NCI-H1092 (cell line): Measurements from ENCODE around the gene ZNF394.

ENCODE experiments used
- DNase-seq: peaks from one replicate; lab custom pipeline; 2025; lab: John Stamatoyannopoulos, UW

ZNF394 gene

DNA sequence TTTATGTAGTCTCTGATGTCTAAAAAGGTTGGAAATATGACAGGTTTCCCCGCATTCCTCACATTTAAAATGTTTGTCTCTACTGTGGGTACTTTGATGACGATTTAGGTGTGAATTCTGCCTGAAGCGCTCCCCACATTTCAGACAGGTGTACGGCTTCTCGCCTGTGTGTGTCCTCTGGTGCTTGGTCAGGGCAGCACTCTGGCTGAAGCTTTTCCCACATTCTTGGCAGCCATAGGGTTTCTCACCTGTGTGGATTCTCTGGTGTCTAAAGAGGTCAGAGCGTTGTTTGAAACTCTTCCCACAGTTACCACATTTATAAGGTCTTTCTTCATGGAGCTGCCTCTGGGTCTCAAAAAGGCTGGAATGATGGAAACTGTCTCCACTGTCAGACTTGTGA lies 6.3 kb downstream of the ZNF394 start:
- DNase-seq, result no peak

DNA sequence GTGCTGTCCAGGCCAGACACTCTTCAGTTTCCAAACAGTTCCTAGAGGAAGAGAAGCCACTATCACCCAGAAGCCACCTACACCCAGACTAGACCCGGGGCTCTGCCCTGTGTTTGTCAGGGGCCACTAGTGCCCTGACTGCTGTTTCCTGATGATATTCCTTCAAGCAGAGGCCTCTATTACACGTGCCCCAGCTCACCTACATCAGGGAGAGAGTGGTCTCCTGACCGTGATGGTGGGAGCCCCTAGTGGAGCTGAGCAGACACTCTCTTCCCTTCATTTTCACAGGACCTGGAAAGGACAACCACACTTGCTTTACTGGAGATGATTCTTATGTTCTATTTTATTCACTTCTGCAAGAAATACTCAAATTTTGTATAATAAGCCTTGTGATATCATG lies 9.2 kb downstream of the ZNF394 start:
- no peak for DNase-seq

DNA sequence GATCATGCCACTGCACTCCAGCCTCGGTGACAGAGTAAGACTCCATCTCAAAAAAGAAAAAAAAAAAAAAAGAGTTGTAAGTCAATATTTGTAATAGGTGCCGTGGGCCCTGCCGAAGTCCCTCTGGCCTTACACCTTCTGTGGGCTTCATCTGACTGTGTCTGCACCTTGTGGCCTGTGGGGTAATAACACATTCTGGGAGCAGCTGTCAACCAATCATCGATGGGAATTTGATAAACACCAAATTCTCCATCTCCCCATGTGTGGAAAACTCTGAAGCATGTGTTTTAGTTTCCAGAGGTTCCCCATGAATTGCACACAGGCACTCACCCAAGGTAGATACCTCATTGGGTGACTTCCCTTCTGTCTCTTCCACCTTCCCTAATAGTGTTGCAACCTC lies 10.8 kb downstream of the ZNF394 start:
- DNase-seq, result no peak

DNA sequence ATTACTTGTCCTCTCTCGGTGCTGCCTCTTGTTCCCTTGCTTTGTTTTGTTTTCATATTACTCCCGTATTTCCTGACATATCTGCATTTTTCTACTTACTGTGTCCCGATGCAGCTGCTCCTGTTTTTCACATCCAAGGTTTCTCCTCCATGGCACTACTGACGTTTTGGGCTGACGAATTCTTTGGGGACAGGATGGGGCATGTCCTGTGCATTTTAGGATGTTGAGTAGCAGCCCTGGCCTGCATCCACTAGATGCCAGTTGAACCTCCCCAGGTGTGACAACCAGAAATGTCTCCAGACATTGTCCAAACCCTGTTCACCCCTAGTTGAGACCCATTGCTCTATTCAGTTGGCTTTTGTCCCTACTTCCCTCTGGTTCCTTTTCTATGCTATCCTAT lies 15.0 kb downstream of the ZNF394 start:
- DNase-seq, result no peak

DNA sequence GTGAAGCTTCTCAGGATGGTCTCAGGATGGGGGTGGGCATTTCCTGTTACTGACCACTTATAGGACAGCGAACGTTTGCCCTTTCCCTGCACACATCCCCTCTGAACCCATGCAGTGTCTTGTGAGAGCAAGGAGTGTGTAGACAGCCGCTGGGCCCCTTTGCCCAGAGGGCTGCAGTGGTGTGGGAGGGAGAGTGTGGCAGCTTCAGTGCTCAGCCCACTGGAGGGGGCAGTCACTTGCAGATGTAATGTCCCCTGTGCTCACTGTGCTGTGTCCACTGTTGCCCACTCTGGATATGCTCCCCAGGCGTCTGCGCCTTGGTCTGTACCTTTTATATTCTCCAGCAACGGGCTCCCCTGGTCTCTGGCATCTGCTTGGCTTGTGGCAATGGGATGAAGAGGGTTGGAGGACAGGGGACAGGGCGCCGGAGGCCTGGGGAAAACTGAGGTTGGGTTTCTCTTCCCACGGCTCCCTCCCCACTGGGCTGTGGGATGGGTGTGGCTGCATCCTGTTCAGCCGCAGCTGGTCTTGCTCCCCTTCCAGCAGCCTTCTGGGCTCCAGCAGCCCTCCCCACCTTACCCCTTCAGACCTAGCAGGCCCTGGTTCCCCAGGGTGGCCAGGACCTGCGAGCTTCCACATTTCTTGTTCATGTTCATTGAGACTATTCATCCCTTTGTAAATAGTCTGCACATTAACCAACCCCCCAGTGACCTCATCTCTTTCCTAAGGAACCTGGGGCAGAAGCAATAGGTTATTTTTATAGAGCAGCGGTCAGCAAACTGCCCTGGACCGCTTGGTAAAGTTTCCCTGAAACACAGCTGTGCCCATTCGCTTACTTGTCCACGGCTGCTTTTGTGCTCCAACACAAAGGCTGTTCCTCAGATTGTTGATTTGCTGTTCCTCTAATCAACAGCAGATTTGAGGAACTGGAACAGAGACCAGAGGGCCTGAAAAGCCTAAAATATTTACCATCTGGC lies 21.3 kb downstream of the ZNF394 start:
- DNase-seq, result no peak

DNA sequence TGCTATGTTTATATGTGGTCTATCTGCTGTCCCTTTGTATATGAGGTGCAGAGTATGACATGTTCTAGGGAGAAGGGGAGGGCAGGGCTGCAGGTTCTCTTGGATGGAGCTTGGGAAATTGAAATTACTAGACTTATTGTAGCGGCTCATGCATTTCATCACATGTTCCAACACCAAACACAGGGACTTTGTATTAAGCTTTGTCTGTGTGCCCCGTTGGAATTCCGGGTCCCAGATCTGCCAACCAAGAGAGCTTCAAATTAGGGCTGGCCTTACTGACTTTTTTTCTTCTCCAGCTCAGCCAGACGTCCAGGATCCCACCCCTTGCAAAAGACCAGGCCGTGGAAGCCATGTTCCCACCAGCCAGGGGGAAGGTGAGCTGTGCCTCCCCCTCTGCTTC lies 24.0 kb downstream of the ZNF394 start:
- DNase-seq, result no peak

DNA sequence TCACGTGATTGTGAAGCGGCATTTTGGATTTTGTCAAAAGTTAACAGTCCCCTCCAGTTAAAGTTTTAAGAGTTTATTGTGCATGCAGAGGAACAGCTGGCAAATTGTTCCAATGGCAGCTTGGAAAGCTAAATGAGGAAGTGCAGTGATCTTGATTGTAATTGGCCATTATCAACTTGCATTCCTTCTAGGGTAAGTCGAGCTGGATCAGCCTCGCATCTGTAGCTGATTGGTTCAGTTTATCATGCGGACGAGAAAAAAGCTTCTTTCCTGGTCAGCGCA lies 26.8 kb downstream of the ZNF394 start:
- DNase-seq, result no peak

DNA sequence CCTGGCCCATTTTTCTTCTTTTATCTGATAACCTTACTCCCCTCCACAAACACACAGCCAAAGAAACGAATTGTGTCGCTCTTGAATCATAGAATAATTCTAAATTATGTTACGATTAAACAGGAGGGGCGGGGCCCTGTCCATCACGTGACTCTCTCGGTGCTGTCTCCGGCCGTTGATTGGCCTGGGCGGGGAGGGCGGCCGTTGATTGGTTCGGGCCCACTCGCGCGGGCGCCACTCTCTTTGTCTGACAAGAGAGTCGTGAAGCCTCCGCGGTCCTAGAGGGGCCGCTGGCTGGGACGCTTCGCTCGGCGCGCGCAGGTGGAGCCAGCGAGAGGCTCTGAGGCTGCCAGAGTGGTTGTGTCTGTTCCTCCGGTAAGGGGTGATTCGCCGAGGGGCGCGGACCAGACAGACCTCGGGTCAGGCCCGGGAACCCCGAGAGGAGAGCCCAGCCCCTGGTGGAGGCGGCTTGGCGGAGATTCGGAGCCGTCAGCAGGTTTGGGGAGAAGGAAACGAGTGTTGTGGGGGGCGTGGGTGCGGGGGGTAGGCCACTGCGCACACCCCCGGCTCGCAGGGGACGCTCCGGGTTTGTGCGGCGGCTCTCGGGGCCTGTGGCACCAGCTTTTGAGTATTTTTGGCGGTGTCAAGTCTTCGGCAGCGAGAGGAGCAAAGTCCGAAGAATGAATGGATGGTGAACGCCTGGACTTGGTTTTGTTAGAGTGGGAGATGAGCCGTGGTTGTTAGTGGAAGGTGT lies 27.3 kb downstream of the ZNF394 start, which contains the start of gene ZNF789:
TSS of gene ZNF789 (plus strand) at position 330 of the 754 bp plus-strand sequence. CDS start 3,567 bp downstream, outside the sequence.
- peak; percentile 98 for DNase-seq

DNA sequence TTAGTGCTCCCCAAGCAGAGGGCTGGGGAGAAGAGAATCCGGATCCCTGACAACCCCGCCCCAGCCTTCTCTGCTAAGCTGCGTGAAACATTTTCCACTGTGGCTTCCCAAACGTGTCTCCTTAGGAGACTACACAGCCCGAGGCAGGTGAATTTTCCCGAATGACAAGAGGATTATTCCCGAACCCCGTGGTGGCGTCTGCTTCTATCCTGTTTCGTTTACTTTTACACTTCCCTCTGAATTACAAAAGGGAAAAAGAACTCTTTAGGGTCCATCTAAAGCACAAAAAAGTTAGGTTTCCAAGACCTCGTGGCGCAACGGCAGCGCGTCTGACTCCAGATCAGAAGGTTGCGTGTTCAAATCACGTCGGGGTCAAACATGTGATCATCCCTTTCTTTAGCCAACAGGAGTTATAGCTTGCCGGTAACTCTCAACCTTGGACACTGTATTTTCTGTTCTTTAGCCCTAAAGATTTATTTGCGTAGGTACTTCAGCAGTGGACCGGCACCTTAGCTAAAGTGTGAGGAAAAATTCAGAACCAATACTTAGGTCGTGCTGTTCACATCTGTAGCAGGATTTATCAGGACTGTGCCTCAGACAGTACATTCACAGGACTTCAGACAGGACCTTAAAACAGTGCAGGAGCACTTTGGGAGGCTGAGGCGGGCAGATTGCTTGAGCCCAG lies 30.6 kb downstream of the ZNF394 start:
- no peak for DNase-seq

DNA sequence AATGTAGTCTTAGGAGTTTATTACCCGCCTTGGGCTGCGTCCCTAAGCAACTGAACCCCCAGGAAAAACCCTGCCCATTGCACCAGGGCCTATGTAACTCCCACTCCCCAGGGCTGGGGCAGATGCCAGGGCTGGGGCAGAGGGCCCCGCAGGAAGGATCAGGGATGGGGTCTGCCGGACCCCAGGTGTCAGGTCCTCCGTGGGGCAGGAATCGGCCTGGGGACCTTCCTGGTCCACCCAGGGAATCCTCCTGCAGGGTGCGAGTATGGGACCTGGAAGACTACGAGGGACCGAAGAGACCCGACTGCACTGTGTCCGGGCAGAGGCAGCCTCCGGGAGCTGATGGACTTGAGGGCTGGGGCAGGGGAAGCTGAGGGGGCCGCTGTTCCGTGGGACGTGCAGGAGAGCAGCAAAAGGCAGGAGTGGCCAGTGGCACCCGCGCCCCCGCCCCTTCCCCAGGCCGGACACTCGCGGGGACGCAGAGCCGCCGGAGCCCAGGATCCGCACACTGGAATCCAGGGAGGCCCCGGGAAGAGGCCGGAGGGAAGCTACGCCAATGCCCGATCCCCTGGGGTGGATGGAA lies 31.7 kb downstream of the ZNF394 start:
- no peak for DNase-seq

DNA sequence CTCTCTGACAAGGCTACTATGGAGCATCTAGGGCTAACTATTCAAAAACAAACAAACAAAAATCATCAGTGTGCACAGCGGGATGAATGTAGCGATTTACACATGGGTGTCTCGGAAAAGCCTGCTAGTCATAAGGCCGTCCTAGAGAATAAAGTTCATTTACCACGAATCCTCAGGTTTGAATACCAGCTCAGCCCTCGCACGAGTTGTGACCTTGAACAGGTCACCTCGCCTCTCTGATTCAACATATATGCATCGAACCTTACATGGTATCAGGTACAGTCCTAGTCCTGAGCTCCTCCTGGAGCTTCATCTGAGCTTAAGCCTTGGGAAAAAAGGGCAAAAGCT lies 34.7 kb downstream of the ZNF394 start:
- DNase-seq, result no peak

DNA sequence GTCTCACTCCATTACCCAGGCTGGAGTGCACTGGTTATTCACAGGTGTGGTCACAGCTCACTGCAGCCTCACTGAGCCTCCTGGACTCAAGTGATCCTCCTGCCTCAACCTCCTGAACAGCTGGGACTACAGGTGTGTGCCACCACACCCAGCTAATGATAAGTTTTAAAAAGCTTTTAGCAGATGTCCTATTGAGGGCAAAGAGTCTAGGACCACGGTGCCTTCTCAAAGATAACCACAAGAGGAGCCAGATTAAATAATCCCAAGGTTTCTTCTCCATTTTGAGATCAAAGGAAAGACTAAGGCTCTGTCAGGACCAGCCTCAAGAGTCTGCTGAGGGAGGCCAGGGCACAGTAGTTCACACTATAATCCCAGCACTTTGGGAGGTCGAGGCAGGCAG lies 38.9 kb downstream of the ZNF394 start:
- DNase-seq, result no peak

DNA sequence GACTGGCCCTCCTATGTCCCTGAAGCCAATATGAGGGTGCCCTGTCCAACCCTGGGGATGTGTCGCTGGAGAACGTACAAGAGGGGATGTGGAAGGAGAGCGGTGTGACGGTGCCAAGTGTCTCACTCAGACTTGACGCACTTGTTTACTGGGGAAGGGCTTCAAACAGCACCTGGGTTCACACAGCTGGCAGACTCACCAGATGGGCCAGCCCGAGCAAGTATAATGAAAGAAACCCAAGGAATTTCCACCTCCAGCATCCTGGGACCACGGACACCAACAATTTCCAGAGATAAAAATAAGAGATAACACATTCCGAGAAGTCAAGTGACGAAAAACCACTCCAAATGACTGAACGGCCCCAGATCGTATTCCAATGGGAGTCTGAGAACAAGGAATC lies 39.4 kb downstream of the ZNF394 start:
- DNase-seq, result no peak

DNA sequence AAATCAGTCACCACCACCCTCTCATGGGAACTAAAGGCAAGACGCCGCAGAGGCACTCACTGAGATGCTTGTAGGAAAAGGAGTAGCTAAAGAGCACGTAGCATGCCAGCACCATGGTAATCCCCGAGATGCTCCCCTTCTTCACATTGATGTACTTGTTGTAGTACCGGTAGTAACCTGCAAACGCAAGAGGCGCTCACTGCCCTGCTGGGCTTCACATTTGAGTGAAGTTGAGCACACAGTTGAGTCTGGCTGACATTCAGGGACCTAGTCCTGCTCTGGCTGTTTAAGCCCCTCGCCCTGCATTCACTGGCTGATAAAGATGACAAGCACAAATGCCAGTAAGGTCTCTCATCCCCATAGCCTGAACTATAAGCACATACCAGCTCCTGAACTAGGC lies 41.0 kb downstream of the ZNF394 start:
- DNase-seq, result no peak

DNA sequence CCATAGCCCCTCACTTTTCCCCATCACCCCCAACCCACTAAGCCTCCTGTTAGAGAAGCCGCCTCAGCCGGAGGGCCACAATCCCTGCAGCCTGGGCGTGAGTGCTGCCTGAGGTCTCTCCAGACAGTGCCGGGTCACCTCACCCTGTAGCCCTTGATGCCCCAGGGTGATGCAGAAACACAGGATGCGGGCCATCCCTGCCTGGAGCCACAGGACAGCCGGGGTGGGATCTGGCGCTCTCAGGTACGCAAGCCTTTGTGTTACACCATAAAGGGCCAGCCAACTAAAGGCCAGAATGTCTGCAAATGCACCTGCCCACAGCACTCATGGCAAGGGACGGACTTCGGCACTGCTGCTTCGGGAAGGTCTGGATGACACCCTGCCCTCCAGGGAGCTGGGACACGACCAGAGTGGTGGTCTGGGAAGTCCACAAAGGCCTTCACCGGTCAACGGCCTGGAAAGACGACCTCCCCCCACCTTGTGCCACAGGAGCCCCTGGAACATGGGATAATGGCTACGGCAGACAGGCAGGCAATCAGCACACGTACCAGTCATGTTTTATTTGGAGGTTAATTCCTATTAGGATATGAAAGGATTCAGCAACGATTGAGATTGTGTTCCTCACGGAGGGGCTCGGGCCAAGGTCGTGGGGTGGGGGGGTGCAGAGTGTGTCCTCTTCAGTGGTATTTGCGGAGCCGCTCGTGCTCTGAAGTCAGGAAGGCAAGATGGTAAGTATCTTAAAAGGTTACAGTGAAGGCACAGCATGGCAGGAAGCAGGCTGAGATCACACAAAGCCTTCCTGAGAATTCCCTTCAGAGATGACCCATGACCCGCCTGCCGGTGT lies 42.2 kb downstream of the ZNF394 start:
- no peak for DNase-seq

DNA sequence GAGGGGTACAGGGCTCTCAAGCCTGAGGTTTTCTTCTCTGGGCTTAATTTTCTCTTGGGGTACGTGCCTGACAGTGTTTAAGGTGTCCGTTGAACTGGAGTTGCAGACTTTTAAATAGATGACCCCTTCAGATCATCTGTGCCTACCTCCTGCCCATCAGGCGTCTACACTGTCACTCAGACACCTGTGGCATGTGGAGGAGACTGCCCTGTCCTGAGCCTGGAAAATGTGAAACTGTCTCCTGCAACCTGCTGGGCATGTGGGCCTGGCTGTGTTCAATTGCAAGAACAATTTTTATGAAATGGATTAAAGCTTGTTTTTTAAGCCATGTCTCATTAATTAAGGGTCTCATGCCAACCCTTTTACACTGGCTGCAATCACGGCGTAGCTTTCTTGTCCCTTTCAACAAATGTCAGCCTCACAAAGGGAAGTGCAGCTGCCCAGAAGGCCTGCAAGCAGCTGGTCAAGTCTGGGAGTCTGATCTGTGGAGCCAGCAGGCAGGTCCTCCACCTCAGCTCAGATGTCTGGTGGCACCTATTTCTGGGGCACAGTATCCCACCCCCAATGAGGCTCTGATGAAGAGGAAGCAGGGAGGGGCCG lies 42.9 kb downstream of the ZNF394 start:
- DNase-seq, result no peak

DNA sequence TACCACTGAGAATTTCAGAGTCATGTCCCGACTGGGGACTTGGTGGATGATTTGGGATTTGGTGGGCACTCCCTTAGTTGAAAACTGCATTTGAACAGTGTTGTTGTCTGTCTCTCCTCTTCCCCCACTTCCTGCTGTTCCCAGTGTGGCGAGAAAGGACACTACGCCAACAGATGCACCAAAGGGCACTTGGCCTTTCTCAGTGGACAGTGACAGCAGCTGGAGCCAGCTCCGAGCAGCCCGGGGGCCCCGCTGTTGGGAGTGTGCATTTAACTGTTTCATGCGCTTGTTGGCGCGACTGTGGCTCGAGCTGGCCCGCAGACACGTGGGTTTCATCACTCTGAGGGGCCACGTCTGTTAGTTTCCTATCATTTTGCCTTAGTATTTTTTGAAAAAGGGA lies 43.8 kb downstream of the ZNF394 start:
- DNase-seq, result no peak

DNA sequence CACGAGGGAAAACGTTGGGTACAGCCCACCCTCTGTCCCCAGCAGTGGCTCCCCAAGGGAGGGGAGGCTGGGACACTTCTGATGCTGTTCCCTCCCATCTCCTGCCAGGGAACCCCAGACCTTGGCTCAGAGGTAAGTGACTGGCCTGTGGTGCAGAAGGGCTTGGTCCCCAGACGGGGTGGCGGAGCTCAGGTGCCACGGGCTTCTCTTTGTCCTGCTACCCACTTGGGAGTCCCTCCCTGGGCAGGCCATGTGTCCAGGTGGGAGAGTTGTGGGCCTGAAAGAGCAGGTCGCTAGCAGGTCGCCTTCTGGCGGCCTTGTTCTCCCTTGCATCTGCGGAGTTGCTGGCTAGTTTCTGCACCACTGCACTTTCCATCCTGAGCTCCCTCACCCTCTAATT lies 44.2 kb downstream of the ZNF394 start:
- no peak for DNase-seq

DNA sequence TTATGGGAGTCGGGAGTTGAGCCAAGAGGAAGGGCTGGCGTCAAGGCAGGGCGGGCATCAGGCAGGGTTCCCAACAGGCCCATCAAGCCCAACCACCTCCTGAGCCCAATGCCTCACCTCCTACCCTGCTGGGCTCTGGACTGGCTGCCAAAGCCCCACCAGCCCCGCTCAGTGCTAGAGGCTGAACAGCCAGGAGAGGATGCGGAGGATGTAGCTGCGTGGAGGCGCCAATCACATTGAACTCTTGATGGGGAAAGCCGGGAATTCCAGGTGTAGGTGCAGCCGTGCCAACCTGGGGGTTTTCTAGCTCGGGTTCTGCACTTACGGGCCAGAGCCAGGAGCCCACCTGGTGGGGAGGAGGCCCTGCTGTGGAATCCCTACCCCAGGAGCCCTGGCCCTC lies 47.0 kb downstream of the ZNF394 start:
- no peak for DNase-seq

DNA sequence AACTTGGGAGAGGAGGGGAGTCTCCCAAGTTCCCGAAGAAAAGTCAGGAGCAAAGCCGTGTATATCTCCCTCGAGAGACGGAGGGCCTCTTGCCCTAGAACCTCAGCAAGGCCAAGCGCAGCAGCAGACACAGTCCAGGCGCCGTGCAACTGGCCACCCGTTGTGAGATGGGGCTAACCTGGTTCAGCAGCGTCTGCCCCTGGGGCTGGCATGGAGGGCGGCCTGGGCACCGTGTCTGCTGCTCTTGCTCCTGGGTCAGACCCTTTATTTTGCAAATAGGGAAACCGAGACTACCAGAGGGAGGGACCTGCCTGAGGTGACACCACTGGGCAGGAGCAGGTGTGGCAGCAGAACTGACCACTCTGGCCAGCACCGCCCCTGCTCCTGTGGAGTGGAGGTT lies 47.5 kb downstream of the ZNF394 start:
- no peak for DNase-seq

DNA sequence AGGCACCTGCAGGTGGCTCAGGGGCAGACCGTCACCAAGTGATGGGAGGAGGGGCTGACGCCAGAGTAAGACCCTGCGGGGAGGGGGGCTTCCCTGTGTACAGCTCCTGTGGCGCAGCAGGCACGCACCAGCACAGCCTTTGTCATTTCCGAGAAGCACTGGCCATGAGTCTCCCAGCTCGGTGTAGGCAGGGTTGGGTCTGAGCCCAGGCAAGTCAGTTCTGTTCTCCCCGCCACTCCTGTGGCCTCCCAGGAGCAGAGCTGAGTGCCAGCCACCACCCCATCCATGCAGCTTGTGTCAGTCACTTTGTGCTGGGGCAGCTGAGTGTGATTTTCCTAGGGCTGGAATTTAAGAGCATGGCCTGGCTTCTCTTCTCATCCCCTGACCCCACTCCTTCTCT lies 48.1 kb downstream of the ZNF394 start:
- no peak for DNase-seq
